ENCODE results near the gene KPNB1.

DNA sequence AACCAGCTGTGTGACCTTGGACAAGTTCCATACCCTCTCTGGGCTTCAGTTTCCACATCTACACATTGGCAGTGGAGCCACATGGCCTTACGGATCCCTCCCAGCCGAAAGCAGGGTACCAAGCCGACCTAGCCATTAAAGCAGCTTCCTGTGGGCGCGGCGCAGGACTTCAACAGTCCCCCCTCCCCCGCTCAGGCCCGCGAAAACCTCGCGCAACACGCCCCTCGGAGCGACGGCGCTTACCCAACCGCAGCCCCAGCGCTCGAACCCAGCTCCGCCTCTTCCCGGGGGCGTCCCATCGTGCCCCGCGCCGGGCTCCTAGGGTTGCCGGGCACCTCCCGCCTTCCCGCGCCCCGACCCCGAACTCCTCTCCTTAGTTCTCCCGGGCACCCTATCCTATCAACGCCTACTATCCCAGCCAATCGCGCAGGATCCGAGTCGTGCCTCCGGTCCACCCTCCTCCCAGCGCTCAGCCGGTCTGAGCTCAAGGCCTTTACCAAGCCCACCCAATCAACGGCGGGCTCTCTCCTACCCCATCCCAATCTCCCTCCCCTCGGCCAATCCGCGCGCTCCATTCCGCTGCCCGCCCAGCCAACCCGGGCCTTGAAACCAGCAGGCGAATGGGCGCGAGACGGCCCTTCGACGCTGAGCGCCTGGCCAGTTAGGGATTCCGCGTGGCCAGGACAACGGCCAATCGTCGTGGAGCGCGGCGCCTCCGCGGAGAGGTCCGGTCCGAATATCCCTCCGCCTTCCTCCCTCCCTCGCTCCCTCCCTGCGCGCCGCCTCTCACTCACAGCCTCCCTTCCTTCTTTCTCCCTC is at the start of gene KPNB1:
- TF ChIP-seq, protein P1, sequence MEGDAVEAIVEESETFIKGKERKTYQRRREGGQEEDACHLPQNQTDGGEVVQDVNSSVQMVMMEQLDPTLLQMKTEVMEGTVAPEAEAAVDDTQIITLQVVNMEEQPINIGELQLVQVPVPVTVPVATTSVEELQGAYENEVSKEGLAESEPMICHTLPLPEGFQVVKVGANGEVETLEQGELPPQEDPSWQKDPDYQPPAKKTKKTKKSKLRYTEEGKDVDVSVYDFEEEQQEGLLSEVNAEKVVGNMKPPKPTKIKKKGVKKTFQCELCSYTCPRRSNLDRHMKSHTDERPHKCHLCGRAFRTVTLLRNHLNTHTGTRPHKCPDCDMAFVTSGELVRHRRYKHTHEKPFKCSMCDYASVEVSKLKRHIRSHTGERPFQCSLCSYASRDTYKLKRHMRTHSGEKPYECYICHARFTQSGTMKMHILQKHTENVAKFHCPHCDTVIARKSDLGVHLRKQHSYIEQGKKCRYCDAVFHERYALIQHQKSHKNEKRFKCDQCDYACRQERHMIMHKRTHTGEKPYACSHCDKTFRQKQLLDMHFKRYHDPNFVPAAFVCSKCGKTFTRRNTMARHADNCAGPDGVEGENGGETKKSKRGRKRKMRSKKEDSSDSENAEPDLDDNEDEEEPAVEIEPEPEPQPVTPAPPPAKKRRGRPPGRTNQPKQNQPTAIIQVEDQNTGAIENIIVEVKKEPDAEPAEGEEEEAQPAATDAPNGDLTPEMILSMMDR (conservative IDR thresholded peaks at IDR 0.05; ENCODE audit: low read depth, low read length): no peak
- TF ChIP-seq EZH2phosphoT487 (IDR thresholded peaks at IDR 0.05; ENCODE audit: borderline replicate concordance, low read length) (no peak), EZH2 (IDR thresholded peaks at IDR 0.05; ENCODE audit: low read length, unreplicated experiment) (no peak)

Data from PC-3 (cell line).